Lung (tissue), 12 donors: ENCODE measurements around the gene FLOT1. TPM values are rescaled to one million over a fixed set of nuclear protein-coding genes. Genes with fewer than 3 reads are reported as not detected.

Source experiments
- ATAC-seq: fragments of 200-7000 bp; cut with Tn5 transposase; one replicate; pipeline ENCODE4 v1.9.1; 2020; ENCODE audit warnings: moderate number of reproducible peaks; ENCODE audit not compliant: insufficient read depth, low FRiP score
- DNase-seq, 3 donors: peaks; one replicate each; pipeline ENCODE4 v3.0.0-alpha.2; 2013 to 2017
- H3K27ac ChIP-seq, 2 donors: one replicate each; pipeline ENCODE4 v1.5.1; 2013; ENCODE audit warnings: mild to moderate bottlenecking in 2 of 2, moderate library complexity in 2 of 2, control low read depth in 1 of 2, inconsistent platforms in 1 of 2, low read depth in 1 of 2, low read length in 1 of 2
- H3K27me3 ChIP-seq, 3 donors: one replicate each; pipeline ENCODE4 v1.5.1; 2013; ENCODE audit warnings: low read length in 2 of 3; ENCODE audit not compliant: control insufficient read depth in 3 of 3, insufficient read depth in 3 of 3
- H3K36me3 ChIP-seq, 4 donors: one replicate each; pipeline ENCODE4 v1.5.1; 2013; ENCODE audit warnings: low read length in 4 of 4, mild to moderate bottlenecking in 1 of 4, moderate library complexity in 1 of 4; ENCODE audit not compliant: control insufficient read depth in 4 of 4, insufficient read depth in 4 of 4
- H3K4me1 ChIP-seq, 5 donors: one replicate each; pipeline ENCODE4 v1.5.1; 2013; ENCODE audit warnings: low read length in 5 of 5, mild to moderate bottlenecking in 2 of 5, moderate library complexity in 1 of 5; ENCODE audit not compliant: control insufficient read depth in 5 of 5, insufficient read depth in 5 of 5
- H3K4me3 ChIP-seq: one replicate; pipeline ENCODE4 v1.5.1; 2013; ENCODE audit warnings: mild to moderate bottlenecking, control low read depth, moderate library complexity
- H3K9ac ChIP-seq, 2 donors: one replicate each; pipeline ENCODE4 v1.5.1; 2013; ENCODE audit warnings: low read length in 2 of 2, control low read depth in 1 of 2; ENCODE audit not compliant: insufficient read depth in 1 of 2
- H3K9me3 ChIP-seq, 4 donors: one replicate each; pipeline ENCODE4 v1.5.1; 2013; ENCODE audit warnings: low read length in 3 of 4, mild to moderate bottlenecking in 1 of 4, moderate library complexity in 1 of 4; ENCODE audit not compliant: control insufficient read depth in 4 of 4, insufficient read depth in 3 of 4
- CTCF ChIP-seq: IDR thresholded peaks from 2 replicates; pipeline ENCODE4 v1.5.1; 2012; ENCODE audit warnings: mild to moderate bottlenecking; ENCODE audit errors: control extremely low read depth, extremely low read depth
- WGBS, 2 donors: extraction: QIAGEN DNeasy Blood & Tissue Kit; methylation state at CpG; one replicate each; pipeline ENCODE4 v1.1.7; 2013; 5-methylcytosine and 5-hydroxymethylcytosine counted together
- polyA plus RNA-seq, 2 donors: library from polyadenylated mRNA; stranded (reverse); fragments of 200-250 nt; gene quantifications; one replicate each; pipeline ENCODE4 v1.2.1, GENCODE V29; 2013
- total RNA-seq, 2 donors: library from RNA; depleted of rRNA in 1 of 2; stranded (reverse); fragments of >200 nt in 1 of 2; gene quantifications; one replicate each; pipeline ENCODE4 v1.2.1, GENCODE V29; 2014 to 2021
- donor health status: control.
- donor health status: control.
- donor health status: Bipolar disorder and iron deficiency.
- donor health status: healthy.
- donor health status: DM: yes; HTN: yes; CAD: no.

FLOT1 gene
- total and polyA plus RNA-seq, 4 donors, result 88.0 to 474 (median 188) TPM

DNA sequence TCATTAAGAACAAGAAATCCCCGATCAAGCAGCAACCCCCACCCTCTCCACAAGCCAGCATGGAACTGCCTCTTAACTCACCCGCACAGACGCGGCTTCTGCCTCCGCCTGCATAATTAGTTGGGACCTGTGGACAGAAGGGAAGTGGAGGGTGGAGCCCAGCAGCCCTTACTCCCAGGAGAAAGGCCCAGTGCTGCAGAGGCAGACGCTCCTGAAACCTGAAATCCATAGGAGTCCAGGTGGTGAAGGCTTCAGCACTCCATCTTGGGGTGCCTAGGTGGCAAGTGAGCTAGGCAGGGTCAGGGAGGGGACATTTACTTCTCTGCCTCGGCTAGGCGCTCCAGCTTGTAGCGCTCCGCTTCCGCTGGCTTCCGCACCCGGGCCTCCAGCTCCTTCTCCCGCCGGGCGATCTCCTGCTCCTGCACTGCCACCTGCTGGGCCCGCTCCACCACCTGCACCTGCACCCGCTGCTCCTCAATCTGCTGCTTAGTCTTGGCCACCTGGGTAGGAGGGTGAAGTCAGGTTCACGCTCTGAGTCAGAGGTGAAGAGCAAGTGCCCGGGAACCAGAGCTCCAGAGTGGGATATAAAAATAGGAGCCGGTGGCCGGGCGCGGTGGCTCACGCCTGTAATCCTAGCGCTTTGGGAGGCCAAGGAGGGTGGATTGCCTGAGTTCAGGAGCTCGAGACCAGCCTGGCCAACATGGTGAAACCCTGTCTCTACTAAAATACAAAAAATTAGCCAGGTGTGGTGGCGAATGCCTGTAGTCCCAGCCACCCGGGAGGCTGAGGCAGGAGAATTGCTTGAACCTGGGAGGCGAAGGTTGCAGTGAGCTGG lies 11.7 kb downstream of the FLOT1 start:
- ATAC-seq (peak; percentile 70), DNase-seq (peak; percentile 61 to 77 (median 73))
- no peaks in the 10 kb centered on the region for H3K27me3 ChIP-seq
- peak overlapping the region in 1 of 2 donors; percentile 35 for H3K27ac ChIP-seq
- H3K4me3 ChIP-seq, result no peak overlapping the region
- peak; percentile 51 for TF ChIP-seq CTCF
- H3K4me1 ChIP-seq, result peaks cover 0 to 5% (median 0%) of the 10 kb centered on the region in 5 donors
- no peak overlapping the region for H3K9ac ChIP-seq
- WGBS, 2 donors, result 34 to 39% methylated on average over 30 of the region's 30 CpGs
- no peaks in the 10 kb centered on the region for H3K9me3 ChIP-seq
- peaks cover 16 to 54% (median 37%) of the 10 kb centered on the region in 4 donors for H3K36me3 ChIP-seq

DNA sequence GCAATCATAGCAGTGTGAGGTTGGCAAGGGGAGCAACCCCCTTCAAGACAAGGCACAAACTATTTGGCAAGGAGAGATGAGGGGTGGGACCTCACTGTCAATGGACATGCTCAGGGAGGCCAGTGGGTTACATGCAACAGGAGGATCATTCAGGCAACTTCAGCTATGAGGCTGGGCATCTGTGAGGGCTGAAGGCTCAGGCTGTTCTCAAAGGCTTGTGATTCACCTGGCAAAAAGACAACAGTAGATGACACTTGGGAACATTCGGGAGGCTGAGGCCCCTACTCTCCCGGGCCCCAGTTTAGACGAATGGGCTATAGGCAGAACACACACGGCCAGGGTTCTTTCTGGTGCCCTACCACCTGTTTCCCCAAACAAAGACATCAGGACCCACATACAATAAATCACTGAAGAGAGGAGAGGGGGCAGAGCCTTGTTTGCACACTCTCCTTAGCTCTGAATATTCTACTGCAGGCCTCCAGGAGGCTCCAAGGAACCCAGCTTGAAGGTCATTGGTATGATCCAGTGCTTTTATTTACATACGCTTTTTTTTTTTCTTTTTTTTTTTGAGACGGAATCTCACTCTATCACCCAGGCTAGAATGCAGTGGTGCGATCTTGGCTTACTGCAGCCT lies 14.4 kb downstream of the FLOT1 start:
- Histone ChIP-seq H3K4me1 (peaks cover 0 to 12% (median 2%) of the 10 kb centered on the region in 5 donors), H3K36me3 (peaks cover 8 to 69% (median 50%) of the 10 kb centered on the region in 4 donors), H3K27me3 (no peaks in the 10 kb centered on the region), H3K4me3 (no peak overlapping the region), H3K27ac (peak overlapping the region in 1 of 2 donors; percentile 57), H3K9ac (no peak overlapping the region), H3K9me3 (no peaks in the 10 kb centered on the region)
- no peak for ATAC-seq
- 63 to 66% methylated on average over 7 of the region's 7 CpGs for WGBS, 2 donors
- no peak for DNase-seq
- no peak for TF ChIP-seq CTCF

GRCh38 chr6:30726506-30727413 lies 15.7 kb downstream of the FLOT1 start:
- no peaks in the 10 kb centered on the region for H3K9me3 ChIP-seq
- no peaks in the 10 kb centered on the region for H3K27me3 ChIP-seq
- H3K27ac ChIP-seq, result peak overlapping the region in 1 of 2 donors; percentile 38
- DNase-seq (no peak), ATAC-seq (no peak)
- no peak overlapping the region for H3K4me3 ChIP-seq
- no peak for TF ChIP-seq CTCF
- H3K36me3 ChIP-seq, result peaks cover 6 to 67% (median 51%) of the 10 kb centered on the region in 4 donors
- H3K4me1 ChIP-seq, result peaks cover 0 to 24% (median 6%) of the 10 kb centered on the region in 5 donors
- WGBS, 2 donors, result 92% methylated on average over 11 of the region's 11 CpGs
- H3K9ac ChIP-seq, result no peak overlapping the region
